GM12872 (cell line): ENCODE measurements around the gene DMBX1.

ENCODE experiments used
- TF ChIP-seq, protein P1 (sequence below): IDR thresholded peaks from 3 replicates; pipeline ENCODE4 v1.5.1; 2011; ENCODE audit warnings: low read depth, mild to moderate bottlenecking, low read length, moderate library complexity; ENCODE audit not compliant: insufficient read depth

The DMBX1 gene

DNA sequence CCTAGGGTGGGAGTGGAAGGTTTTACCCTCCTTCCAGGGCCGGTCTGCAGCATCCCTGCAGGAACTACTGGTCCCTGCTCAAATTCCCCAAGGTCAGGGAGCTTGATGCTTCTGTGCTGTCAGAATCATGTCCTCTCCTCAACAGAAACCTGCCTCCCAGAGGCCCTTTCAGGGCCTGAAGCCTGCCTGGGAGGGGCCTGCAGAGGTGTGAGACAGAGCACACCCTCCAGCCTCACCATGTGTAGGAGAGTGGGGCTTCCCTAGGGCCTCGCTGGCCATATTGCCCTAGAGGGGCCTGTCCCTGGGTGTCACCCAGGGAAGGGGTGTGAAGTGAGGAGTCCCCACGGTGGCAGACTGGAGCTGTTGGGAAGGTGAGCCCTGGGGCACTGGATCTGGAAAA is 40.7 kb downstream of the DMBX1 start:
- TF ChIP-seq, protein P1, sequence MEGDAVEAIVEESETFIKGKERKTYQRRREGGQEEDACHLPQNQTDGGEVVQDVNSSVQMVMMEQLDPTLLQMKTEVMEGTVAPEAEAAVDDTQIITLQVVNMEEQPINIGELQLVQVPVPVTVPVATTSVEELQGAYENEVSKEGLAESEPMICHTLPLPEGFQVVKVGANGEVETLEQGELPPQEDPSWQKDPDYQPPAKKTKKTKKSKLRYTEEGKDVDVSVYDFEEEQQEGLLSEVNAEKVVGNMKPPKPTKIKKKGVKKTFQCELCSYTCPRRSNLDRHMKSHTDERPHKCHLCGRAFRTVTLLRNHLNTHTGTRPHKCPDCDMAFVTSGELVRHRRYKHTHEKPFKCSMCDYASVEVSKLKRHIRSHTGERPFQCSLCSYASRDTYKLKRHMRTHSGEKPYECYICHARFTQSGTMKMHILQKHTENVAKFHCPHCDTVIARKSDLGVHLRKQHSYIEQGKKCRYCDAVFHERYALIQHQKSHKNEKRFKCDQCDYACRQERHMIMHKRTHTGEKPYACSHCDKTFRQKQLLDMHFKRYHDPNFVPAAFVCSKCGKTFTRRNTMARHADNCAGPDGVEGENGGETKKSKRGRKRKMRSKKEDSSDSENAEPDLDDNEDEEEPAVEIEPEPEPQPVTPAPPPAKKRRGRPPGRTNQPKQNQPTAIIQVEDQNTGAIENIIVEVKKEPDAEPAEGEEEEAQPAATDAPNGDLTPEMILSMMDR = no peak

DNA sequence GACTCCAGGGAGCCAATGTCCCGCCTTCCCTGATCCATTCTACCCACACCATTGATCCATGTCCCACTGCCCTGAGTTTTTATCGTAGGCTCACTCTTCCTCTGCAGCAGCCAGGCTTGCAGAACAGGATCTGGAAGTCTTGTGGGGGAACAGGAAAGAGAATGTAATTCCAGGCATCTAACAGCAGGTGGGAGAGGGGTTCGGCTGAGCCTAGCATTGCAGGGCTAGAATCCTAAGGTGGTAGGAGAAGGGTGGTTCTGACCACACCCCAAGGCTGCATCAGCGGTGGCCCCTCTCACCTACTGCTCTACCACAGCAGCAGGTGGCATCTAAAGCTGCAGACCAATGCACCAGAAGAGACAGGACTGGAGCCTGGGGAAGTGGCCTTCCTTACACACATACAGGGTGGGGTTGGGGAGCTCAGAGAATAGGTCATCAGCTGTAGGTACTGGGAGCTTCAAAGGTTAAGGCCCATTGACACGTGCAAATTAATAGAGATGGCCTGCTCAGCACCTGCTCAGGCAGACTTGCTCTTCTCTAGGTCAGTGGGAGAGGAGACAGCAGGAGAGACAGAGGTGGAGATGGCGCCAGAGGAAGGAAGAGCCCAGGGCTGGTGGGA is 41.3 kb downstream of the DMBX1 start:
- TF ChIP-seq, protein P1 = no peak

DNA sequence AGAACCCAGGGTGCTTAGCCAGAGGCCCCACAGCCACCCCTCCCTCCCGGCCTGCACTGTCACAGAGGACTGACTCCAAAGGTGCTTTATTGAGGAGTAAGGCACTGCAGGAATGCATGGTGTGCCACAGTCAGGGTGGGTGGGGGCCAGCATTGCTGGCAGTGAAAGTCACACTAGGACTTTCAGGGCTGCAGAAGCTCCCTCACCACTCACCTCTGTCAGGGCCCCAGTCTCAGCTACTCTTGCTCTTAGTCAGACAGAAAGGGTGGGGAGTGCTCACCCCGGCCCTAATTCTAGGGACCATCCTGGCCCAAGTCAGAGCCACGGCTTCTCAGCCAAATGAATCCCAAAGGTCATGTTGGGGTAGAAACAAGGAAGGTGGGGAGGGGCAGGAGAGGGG is 42.5 kb downstream of the DMBX1 start:
- TF ChIP-seq, protein P1 = no peak

DNA sequence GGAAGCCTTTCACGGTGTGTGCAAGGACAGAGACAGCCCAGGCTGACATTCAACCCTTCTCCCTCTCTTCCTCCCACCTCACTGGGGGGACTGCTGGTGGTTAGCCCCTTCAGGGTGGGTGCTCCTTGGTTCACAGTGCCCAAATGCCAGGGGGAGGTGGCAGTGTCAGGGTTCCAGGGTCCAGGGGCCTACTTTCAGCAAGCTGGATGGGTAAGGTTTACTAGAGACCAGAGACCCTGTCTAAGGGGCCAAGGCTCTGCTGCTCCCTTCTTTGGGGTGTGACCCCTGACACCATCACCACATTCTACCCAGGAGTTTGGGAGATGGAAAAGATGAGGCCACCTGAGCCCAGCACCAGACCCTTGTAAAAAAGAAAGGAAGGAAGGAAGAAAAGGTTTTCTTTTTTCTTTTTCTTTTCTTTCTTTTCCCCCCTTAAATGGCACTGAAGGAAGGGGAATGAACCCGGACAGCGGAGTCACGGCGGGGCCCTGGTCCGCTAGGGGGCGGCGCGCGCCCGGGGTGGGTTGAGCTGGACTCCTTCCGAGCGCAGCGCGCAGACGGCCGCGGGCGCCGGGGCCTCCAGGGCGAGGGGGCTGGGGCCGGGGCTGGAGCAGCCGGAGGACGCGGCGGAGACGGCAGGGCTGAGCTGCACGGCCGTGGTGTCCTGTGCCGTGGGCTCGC is 43.0 kb downstream of the DMBX1 start:
- TF ChIP-seq, protein P1 = peak; percentile 59; the same call in 2 of the 3 replicates

DNA sequence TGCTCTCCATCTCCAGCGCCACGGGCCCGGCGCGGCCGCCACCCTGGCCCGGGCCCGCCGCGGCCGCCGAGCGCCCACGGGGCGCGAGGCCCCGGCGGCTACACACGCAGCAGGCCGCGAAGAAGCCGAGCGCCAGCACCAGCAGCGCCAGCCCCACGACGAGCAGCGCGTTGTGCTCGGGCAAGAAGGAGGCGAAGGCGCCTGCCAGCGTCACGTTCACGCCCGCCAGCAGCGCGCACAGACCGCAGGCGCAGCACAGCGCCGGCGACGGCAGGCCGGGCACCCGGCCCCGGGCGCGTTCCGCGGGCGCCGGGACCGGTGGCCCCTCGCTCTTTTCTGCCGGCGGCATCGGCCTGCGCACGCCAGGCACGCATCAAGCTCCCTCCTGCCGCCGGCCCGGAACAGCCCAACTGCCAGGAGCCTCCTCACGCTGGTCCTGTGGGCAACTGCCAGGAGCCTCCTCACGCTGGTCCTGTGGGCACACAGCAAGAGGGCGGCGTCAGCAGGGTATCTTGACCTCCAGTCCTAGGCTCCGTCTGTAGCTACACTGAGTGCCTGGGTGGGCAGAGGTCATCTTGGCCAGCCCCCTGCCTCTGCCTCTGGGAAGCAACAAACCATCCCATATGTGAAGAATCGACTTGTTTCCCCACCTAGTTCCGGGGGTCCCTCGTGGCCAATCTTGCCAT is 43.7 kb downstream of the DMBX1 start:
- TF ChIP-seq, protein P1 = no peak

DNA sequence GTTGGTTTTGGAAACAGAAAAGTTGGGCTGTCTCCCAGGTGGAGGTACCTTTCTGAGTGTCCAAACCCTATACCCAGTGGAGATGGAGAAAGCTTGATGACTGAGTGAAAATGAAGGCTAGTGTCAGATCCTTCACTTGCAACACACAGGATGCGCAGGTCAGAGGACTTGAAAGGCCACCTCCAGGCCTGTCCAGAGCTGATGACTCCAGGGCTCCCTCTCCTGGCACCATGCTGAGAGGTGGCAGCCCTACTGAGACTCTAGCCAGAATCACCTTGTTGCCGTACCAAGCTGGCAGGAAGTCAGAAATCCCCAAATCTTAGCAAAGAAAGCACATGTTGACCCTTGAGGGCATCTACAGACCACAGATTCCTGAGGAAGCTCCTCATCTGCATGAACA is 45.4 kb downstream of the DMBX1 start:
- TF ChIP-seq, protein P1 = peak; percentile 74

DNA sequence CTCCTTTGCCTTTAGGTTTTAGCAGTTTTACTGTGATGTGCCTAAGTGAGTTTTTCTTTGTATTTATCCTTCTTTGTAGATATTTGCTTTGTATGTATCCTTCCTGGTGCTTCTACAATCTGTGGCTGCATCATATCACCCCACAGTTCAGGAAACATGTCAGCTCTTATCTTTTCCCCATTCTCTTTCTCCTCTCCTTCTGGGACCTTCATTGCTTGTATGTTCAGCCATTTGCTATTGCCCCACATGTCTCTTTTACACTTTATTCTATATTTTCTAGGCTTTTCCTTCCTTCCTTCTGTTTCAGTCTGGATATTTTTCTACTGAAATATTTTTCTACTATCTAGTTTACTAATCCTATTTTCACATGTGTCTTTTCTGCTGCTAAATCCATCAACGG is 46.9 kb downstream of the DMBX1 start:
- TF ChIP-seq, protein P1 = no peak
